Prostate gland (tissue), 2 donors: Measurements from ENCODE around the gene MORN1. TPM values are rescaled to one million over a fixed set of nuclear protein-coding genes. Genes with fewer than 3 reads are reported as not detected.

ENCODE experiments used
- DNase-seq: peaks from one replicate; pipeline ENCODE4 v3.0.0-alpha.2; 2019; ENCODE audit warnings: low spot score
- H3K27ac ChIP-seq, 2 donors: fragments of 200-600 bp; sonication (generic); 2 replicates each; pipeline ENCODE4 v1.5.1; 2017 to 2019
- H3K27me3 ChIP-seq: fragments of 200-600 bp; sonication (generic); replicated peaks from 2 replicates; pipeline ENCODE4 v1.5.1; 2019; ENCODE audit not compliant: insufficient read depth
- H3K36me3 ChIP-seq, 2 donors: fragments of 200-600 bp; sonication (generic); 1 replicate in 1 of 2; 2 replicates in 1 of 2; pipeline versions ENCODE4 v1.5.1 to v1.8.1; 2017 to 2019
- H3K4me1 ChIP-seq: fragments of 200-600 bp; sonication (generic); replicated peaks from 2 replicates; pipeline ENCODE4 v1.5.1; 2019
- H3K4me3 ChIP-seq, 2 donors: fragments of 200-600 bp; sonication (generic); 2 replicates each; pipeline ENCODE4 v1.5.1; 2017 to 2019
- H3K9me3 ChIP-seq: fragments of 200-600 bp; sonication (generic); 2 replicates; pipeline ENCODE4 v1.5.1; 2017
- POLR2A ChIP-seq: fragments of 450-650 bp; IDR thresholded peaks from one replicate; pipeline ENCODE4 v1.6.1; 2016; ENCODE audit warnings: antibody characterized with exemption, mild to moderate bottlenecking
- POLR2AphosphoS5 ChIP-seq: sonication (generic); formaldehyde crosslinking; IDR thresholded peaks from one replicate; pipeline ENCODE4 v1.6.1; 2017; ENCODE audit warnings: antibody characterized with exemption
- whole genome bisulfite sequencing: methylation state at CpG from one replicate; pipeline ENCODE4 v1.1.5; 2018; 5-methylcytosine and 5-hydroxymethylcytosine counted together
- intact Hi-C: fragments of 100-400 bp; cut with DNase I; formaldehyde crosslinking; loops from one replicate; pipeline ENCODE4 v1.14.2; 2022
- total RNA-seq, 2 donors: library from RNA; depleted of rRNA; stranded (reverse); fragments of >200 nt; gene quantifications; one replicate each; pipeline ENCODE4 v1.1.0, GENCODE V29; 2016
- TF ChIP-seq, protein P1 (sequence below), 4 experiments: fragments of 200-600 bp in 2 of 4; fragments of 450-650 bp in 2 of 4; sonication (generic) in 2 of 4; IDR thresholded peaks; 1 replicate in 3 of 4; 2 replicates in 1 of 4; pipeline ENCODE4 v1.5.1; 2016 to 2019; ENCODE audit warnings: antibody characterized with exemption in 4 of 4, mild to moderate bottlenecking in 2 of 4, moderate library complexity in 2 of 4

The MORN1 gene
- total RNA-seq, 2 donors from 2014 or later = 18.6 to 21.0 TPM

GRCh38 chr1:2376261-2376741 is 15.1 kb downstream of the MORN1 start:
- DNase-seq = no peak
- TF ChIP-seq POLR2AphosphoS5 (no peak), POLR2A (no peak)
- TF ChIP-seq, protein P1, sequence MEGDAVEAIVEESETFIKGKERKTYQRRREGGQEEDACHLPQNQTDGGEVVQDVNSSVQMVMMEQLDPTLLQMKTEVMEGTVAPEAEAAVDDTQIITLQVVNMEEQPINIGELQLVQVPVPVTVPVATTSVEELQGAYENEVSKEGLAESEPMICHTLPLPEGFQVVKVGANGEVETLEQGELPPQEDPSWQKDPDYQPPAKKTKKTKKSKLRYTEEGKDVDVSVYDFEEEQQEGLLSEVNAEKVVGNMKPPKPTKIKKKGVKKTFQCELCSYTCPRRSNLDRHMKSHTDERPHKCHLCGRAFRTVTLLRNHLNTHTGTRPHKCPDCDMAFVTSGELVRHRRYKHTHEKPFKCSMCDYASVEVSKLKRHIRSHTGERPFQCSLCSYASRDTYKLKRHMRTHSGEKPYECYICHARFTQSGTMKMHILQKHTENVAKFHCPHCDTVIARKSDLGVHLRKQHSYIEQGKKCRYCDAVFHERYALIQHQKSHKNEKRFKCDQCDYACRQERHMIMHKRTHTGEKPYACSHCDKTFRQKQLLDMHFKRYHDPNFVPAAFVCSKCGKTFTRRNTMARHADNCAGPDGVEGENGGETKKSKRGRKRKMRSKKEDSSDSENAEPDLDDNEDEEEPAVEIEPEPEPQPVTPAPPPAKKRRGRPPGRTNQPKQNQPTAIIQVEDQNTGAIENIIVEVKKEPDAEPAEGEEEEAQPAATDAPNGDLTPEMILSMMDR (IDR thresholded peaks at IDR 0.05) = no peak
- no peak overlapping the region for H3K27ac ChIP-seq
- no peaks in the 10 kb centered on the region for H3K9me3 ChIP-seq
- no peak overlapping the region for H3K4me3 ChIP-seq
- 85% methylated on average over 23 of the region's 23 CpGs for WGBS
- H3K36me3 ChIP-seq = no peaks in the 10 kb centered on the region
- no peaks in the 10 kb centered on the region for H3K4me1 ChIP-seq
- H3K27me3 ChIP-seq = no peaks in the 10 kb centered on the region
- intact Hi-C loops = no loop called here

DNA sequence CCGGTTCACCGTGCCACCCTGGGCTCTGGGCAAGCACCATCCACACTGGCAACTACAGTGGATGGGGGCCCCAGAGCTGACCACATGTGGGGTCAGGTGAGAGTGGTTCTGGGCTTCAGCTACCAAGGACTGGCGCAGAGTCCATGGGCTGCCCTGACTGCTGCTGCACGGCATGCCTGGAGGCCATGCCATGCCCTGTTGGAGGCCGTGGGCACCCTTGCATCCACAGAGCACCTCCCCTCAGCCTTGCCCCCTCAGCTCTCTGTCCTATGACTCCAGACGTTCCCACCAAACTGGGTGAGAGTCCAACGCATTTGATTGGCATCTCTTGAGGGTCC is 15.5 kb downstream of the MORN1 start:
- no peak overlapping the region for H3K27ac ChIP-seq
- no peaks in the 10 kb centered on the region for H3K9me3 ChIP-seq
- no peak for TF ChIP-seq POLR2A
- TF ChIP-seq POLR2AphosphoS5 = no peak
- TF ChIP-seq, protein P1 (IDR thresholded peaks at IDR 0.05) = no peak
- DNase-seq = no peak
- 85% methylated on average over 7 of the region's 7 CpGs for WGBS
- no peaks in the 10 kb centered on the region for H3K4me1 ChIP-seq
- intact Hi-C loops = no loop called here
- no peaks in the 10 kb centered on the region for H3K27me3 ChIP-seq
- no peaks in the 10 kb centered on the region for H3K36me3 ChIP-seq
- no peak overlapping the region for H3K4me3 ChIP-seq

DNA sequence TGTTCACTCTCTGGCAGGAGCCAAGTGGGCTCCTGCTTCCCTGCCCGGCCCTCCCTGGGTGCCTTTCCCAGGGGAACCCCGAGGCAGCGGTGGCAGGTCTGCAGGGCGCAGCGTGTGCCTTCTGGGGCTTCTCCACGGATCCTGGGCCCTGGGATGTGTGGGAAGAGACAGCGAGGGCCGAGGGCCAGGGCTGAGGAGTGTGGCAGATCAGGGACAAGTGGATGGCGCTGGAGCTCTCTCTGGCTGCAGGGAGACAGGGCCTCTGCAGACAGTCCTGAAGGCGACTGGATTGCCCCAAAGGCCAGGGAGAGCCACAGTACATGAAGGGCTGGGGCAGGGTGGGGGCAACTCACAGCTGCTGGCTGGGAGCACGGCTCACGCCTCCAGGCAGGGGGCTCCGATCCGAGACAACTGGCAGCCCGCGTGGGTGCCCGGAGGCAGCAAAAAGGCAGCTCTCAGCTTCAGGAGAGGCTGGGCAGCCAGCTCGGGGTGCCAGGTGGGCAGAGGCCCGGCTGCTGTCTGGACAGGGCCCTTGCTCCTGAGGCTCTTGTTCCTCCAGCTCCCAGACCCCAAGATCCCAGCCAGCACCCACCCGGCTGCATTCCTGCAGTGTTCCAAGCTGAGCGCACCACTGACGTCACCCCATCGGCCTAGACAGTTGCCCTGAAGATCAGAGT is 16.0 kb downstream of the MORN1 start:
- H3K27me3 ChIP-seq = no peaks in the 10 kb centered on the region
- TF ChIP-seq POLR2AphosphoS5 = no peak
- no peak for TF ChIP-seq POLR2A
- TF ChIP-seq, protein P1 (IDR thresholded peaks at IDR 0.05) = no peak
- no peak overlapping the region for H3K27ac ChIP-seq
- no peak for DNase-seq
- H3K4me3 ChIP-seq = no peak overlapping the region
- WGBS = 66% methylated on average over 23 of the region's 23 CpGs
- H3K9me3 ChIP-seq = no peaks in the 10 kb centered on the region
- intact Hi-C loops = no loop called here
- no peaks in the 10 kb centered on the region for H3K4me1 ChIP-seq
- H3K36me3 ChIP-seq = no peaks in the 10 kb centered on the region

GRCh38 chr1:2374252-2375155 is 16.9 kb downstream of the MORN1 start:
- H3K4me1 ChIP-seq = no peaks in the 10 kb centered on the region
- intact Hi-C loops = no loop called here
- H3K4me3 ChIP-seq = no peak overlapping the region
- H3K27ac ChIP-seq = no peak overlapping the region
- no peaks in the 10 kb centered on the region for H3K27me3 ChIP-seq
- DNase-seq = no peak
- TF ChIP-seq POLR2A = no peak
- TF ChIP-seq POLR2AphosphoS5 = no peak
- TF ChIP-seq, protein P1 (IDR thresholded peaks at IDR 0.05) = no peak
- H3K36me3 ChIP-seq = no peaks in the 10 kb centered on the region
- no peaks in the 10 kb centered on the region for H3K9me3 ChIP-seq
- 72% methylated on average over 17 of the region's 17 CpGs for WGBS
